ENCODE measurements around the gene SLC39A11. TPM values are rescaled to one million over a fixed set of nuclear protein-coding genes. Genes with fewer than 3 reads are reported as not detected.

Gene SLC39A11
- polyA plus RNA-seq, 3 donors = 16.6 to 27.9 (median 26.6) TPM

DNA sequence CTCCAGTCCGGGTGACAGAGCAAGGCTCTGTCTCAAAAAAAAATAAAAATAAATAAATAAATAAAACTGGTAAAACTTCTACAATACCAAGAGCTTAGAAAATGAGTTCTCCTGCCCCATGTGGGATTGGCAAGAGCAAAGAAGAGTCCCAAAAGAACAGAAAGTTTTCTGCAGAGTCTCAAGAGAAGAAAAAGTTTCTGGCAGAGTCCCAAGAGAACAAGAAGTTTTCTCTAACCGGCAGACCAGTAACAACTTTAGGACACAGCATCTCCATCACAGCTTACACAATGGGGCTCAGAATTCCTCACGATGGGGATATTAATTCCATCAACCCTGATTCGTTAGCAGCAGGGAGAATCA is 1.1 kb downstream of the SLC39A11 start:
- peaks cover 23 to 28% of the 10 kb centered on the region in 2 donors for H3K36me3 ChIP-seq (replicated peaks in 1 of 2; ENCODE audit: control insufficient read depth in 1 of 2, insufficient read depth in 2 of 2, low read length in 2 of 2)
- H3K27me3 Mint-ChIP-seq (ENCODE audit: low read depth in 3 of 3) = no peaks in the 10 kb centered on the region
- H3K9me3 Mint-ChIP-seq = no peaks in the 10 kb centered on the region
- H3K27ac ChIP-seq (ENCODE audit: low read depth in 1 of 2, low read length in 2 of 2) = peak overlapping the region in 1 of 2 donors; percentile 89
- H3K4me1 Mint-ChIP-seq = peaks cover 60% of the 10 kb centered on the region
- TF ChIP-seq, protein P1, sequence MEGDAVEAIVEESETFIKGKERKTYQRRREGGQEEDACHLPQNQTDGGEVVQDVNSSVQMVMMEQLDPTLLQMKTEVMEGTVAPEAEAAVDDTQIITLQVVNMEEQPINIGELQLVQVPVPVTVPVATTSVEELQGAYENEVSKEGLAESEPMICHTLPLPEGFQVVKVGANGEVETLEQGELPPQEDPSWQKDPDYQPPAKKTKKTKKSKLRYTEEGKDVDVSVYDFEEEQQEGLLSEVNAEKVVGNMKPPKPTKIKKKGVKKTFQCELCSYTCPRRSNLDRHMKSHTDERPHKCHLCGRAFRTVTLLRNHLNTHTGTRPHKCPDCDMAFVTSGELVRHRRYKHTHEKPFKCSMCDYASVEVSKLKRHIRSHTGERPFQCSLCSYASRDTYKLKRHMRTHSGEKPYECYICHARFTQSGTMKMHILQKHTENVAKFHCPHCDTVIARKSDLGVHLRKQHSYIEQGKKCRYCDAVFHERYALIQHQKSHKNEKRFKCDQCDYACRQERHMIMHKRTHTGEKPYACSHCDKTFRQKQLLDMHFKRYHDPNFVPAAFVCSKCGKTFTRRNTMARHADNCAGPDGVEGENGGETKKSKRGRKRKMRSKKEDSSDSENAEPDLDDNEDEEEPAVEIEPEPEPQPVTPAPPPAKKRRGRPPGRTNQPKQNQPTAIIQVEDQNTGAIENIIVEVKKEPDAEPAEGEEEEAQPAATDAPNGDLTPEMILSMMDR (IDR thresholded peaks at IDR 0.05) = no peak
- peak overlapping the region in 5 of 7 donors; percentile 94 to 99 (median 97) for H3K27ac Mint-ChIP-seq
- peak overlapping the region; percentile 65 to 92 (median 82) for H3K4me3 ChIP-seq (replicated peaks in 1 of 3; ENCODE audit: low read depth in 2 of 3, low read length in 3 of 3)
- H3K9ac ChIP-seq (ENCODE audit: insufficient read depth, low read length, poor library complexity, severe bottlenecking) = peak overlapping the region; percentile 73
- DNase-seq = no peak
- intact Hi-C loops (cut with micrococcal nuclease) = no loop called here
- peaks cover 42 to 56% of the 10 kb centered on the region in 2 donors for H3K4me1 ChIP-seq (ENCODE audit: control insufficient read depth in 1 of 2, insufficient read depth in 2 of 2, low read length in 2 of 2)
- peak overlapping the region; percentile 99 for H3K4me3 Mint-ChIP-seq
- WGBS (ENCODE audit: insufficient coverage) = 50% methylated on average over 2 of the region's 4 CpGs
- H4K20me1 ChIP-seq (ENCODE audit: insufficient read depth, low read length) = peaks cover 11% of the 10 kb centered on the region
- peaks cover 22 to 27% of the 10 kb centered on the region in 2 donors for H3K36me3 Mint-ChIP-seq
- peak overlapping the region; percentile 83 for H2AFZ ChIP-seq (ENCODE audit: insufficient read depth, low read depth, low read length, poor library complexity, severe bottlenecking)
- H3K27me3 ChIP-seq (ENCODE audit: control insufficient read depth in 2 of 2, insufficient read depth in 2 of 2, low read length in 2 of 2) = no peaks in the 10 kb centered on the region
- peaks cover 57% of the 10 kb centered on the region for H3K79me2 ChIP-seq (ENCODE audit: insufficient read depth, low read length)
- peak overlapping the region; percentile 100 for H3K4me2 ChIP-seq (replicated peaks; ENCODE audit: extremely low read depth, low read length, poor library complexity, severe bottlenecking)
- no peaks in the 10 kb centered on the region for H3K9me3 ChIP-seq (replicated peaks in 1 of 2; ENCODE audit: control insufficient read depth in 1 of 2, insufficient read depth in 1 of 2, low read length in 2 of 2)

DNA sequence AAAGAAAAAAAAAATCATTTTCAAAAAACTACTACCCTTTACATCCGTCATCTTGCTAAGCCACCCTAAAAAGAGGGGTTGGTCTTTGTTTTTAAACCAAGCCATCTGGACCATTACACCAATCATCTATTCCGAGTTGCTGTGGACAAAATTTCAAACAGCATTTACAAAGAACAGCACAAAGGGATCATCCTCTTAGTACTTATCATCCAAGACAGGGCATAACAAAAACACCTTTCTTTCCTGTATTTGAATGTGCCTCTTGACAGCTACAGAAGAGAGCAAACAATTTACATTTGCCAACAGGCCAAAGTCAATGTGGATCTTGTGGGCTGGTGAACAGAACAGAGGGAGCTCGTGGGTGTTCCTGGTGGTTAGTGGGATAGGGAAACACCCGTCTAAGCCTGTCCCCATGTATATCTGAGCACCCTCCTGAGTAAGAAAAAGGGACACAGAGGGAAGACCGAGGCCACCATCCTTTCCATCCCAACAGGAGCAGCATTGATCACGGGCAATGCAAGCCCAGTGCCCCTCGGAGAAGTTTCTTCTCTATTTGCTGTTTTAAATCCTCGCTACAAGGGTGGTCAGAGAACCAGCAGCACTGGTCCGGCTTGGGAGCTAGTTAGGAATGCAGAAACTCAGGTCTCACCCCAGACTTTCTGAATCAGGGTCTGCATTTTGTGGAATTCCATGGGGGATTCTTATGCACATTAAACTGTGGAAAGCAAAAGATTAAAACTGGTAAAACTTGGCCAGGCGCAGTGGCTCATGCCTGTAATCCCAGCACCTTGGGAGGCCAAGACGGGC is 1.9 kb downstream of the SLC39A11 start:
- DNase-seq = no peak
- TF ChIP-seq, protein P1 (IDR thresholded peaks at IDR 0.05) = no peak
- Mint-ChIP-seq H3K4me1 (peaks cover 52% of the 10 kb centered on the region), H3K36me3 (peaks cover 30 to 35% of the 10 kb centered on the region in 2 donors), H3K9me3 (no peaks in the 10 kb centered on the region), H3K27me3 (ENCODE audit: low read depth in 3 of 3) (no peaks in the 10 kb centered on the region), H3K27ac (peak overlapping the region in 4 of 7 donors; percentile 25 to 69 (median 46)), H3K4me3 (no peak overlapping the region)
- Histone ChIP-seq H3K27ac (ENCODE audit: low read depth in 1 of 2, low read length in 2 of 2) (no peak overlapping the region), H3K4me1 (ENCODE audit: control insufficient read depth in 1 of 2, insufficient read depth in 2 of 2, low read length in 2 of 2) (peaks cover 34 to 48% of the 10 kb centered on the region in 2 donors), H3K9ac (ENCODE audit: insufficient read depth, low read length, poor library complexity, severe bottlenecking) (no peak overlapping the region), H3K4me3 (replicated peaks in 1 of 3; ENCODE audit: low read depth in 2 of 3, low read length in 3 of 3) (no peak overlapping the region), H4K20me1 (ENCODE audit: insufficient read depth, low read length) (peaks cover 11% of the 10 kb centered on the region), H3K36me3 (replicated peaks in 1 of 2; ENCODE audit: control insufficient read depth in 1 of 2, insufficient read depth in 2 of 2, low read length in 2 of 2) (peaks cover 29 to 36% of the 10 kb centered on the region in 2 donors), H3K4me2 (replicated peaks; ENCODE audit: extremely low read depth, low read length, poor library complexity, severe bottlenecking) (no peak overlapping the region), H3K27me3 (ENCODE audit: control insufficient read depth in 2 of 2, insufficient read depth in 2 of 2, low read length in 2 of 2) (no peaks in the 10 kb centered on the region), H3K79me2 (ENCODE audit: insufficient read depth, low read length) (peaks cover 58% of the 10 kb centered on the region), H2AFZ (ENCODE audit: insufficient read depth, low read depth, low read length, poor library complexity, severe bottlenecking) (no peak overlapping the region), H3K9me3 (replicated peaks in 1 of 2; ENCODE audit: control insufficient read depth in 1 of 2, insufficient read depth in 1 of 2, low read length in 2 of 2) (no peaks in the 10 kb centered on the region)
- intact Hi-C loops (cut with micrococcal nuclease) = no loop called here
- WGBS (ENCODE audit: insufficient coverage) = 96% methylated on average over 7 of the region's 11 CpGs
